ENCODE measurements around the gene MAPKAP1. TPM values are rescaled to one million over a fixed set of nuclear protein-coding genes. Genes with fewer than 3 reads are reported as not detected.

Gene MAPKAP1
- total RNA-seq, 4 donors from 2014 or later = 46.7 to 63.0 (median 57.9) TPM

- no peak for DNase-seq (ENCODE audit: low spot score in 2 of 2)
- TF ChIP-seq POLR2A (IDR thresholded peaks at IDR 0.05) = no peak
- TF ChIP-seq, protein P1, sequence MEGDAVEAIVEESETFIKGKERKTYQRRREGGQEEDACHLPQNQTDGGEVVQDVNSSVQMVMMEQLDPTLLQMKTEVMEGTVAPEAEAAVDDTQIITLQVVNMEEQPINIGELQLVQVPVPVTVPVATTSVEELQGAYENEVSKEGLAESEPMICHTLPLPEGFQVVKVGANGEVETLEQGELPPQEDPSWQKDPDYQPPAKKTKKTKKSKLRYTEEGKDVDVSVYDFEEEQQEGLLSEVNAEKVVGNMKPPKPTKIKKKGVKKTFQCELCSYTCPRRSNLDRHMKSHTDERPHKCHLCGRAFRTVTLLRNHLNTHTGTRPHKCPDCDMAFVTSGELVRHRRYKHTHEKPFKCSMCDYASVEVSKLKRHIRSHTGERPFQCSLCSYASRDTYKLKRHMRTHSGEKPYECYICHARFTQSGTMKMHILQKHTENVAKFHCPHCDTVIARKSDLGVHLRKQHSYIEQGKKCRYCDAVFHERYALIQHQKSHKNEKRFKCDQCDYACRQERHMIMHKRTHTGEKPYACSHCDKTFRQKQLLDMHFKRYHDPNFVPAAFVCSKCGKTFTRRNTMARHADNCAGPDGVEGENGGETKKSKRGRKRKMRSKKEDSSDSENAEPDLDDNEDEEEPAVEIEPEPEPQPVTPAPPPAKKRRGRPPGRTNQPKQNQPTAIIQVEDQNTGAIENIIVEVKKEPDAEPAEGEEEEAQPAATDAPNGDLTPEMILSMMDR (IDR thresholded peaks at IDR 0.05) = no peak
- H3K4me3 ChIP-seq (ENCODE audit: low read depth, poor library complexity, severe bottlenecking) = no peak overlapping the region
- intact Hi-C loops (cut with DNase I; ENCODE audit: low total_unique reads) = no loop called here
These were observed 177.9 kb downstream of the MAPKAP1 start for GRCh38 chr9:125529107-125529506.

DNA sequence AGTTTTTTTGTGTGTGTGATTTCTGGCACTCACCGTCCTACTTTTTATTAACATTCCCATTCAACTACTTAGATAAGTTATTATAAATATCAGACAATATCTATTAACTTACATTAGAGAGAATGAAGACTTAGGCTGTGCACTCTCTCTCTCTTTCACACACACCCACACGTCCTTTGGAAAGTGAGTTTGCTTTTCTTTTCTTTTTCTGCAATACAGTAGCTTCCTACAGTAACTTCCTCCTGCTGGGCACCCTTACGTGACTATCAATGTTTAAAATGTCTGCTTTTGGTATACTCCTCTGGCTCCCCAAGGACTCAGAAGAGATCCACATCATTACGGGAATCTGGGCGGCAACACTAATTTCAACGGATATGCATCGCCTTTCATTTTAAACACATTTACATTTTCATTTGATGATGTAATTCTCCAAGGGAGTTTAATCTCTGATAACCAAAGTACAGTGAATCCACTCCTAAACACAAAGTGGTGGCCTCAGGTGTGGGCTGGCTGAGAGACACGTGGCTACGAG, 179.5 kb downstream of the MAPKAP1 start:
- DNase-seq (ENCODE audit: low spot score in 2 of 2) = no peak
- TF ChIP-seq, protein P1 (IDR thresholded peaks at IDR 0.05) = no peak
- TF ChIP-seq POLR2A (IDR thresholded peaks at IDR 0.05) = no peak
- H3K4me3 ChIP-seq (ENCODE audit: low read depth, poor library complexity, severe bottlenecking) = no peak overlapping the region
- intact Hi-C loops (cut with DNase I; ENCODE audit: low total_unique reads) = no loop called here
- WGBS, 2 donors = 88 to 89% methylated on average over 9 of the region's 9 CpGs

DNA sequence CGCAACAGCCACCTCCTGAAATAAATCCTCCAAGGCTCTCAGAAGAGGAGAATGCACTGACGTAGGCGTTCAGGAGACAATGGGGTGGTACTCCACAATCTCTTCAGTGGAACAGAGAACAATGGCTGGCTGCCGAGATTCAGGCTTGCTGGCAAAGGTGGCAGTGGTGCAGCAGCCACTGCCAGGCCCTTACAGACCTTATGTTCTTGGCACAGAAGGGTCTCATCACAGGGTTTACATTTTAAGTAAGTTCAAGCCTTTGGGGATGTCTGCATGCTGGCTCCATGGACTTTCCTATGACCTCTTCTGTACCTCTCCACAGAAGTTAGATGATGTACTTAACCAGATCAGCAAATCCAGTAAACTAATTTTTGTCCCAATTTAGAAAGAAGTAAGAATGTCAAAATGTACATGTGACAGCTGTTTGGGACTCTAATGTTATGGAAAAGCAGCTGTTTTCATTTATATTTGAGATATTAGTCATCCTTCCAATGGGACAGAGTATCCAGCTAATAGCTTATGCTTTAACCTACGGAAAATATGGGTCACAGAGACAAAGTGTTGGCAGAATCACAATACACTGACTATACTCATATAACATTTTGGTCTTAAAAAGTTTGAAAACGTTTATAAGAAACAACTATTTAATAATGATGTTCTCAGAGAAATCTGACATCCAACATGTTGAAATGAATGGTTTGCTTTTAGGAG, 180.9 kb downstream of the MAPKAP1 start:
- no peak for DNase-seq (ENCODE audit: low spot score in 2 of 2)
- intact Hi-C loops (cut with DNase I; ENCODE audit: low total_unique reads) = no loop called here
- WGBS, 2 donors = 57 to 58% methylated on average over 6 of the region's 6 CpGs

DNA sequence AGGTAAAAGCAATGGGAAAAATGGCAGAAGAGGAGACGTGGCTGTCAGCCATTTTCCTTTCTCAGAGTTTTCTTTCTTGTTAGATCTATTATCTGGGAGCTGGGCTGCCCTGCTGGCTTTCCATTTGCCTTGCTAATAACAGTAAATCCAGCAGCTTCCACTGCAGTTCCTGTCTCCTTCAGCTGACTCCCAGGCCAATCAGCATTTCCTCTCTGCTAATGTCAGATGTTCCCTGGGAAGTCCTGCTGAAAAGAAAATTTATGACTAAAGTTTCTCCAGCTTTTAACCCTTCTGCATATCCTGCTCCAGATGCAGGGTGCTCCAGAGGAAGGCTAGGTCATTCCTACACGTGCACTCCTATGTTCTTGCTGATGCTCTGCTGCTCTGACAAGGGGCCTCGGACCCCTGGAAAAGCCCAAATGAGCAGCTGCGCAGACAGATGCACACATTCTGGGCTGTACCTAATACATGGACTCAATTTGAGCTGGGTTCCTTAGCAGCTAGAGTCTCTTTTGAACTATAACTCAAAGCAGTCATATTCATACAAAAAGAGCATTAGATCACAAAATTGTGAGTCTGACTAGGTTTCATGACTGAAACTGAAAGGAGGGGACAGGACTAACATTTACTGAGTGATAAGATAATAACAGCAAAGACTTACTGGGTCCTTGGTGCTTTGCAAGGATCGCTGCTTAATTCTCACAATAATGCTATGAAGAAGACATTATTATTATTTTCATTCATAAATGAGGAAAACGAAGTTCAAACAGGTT, 182.2 kb downstream of the MAPKAP1 start:
- TF ChIP-seq POLR2A (IDR thresholded peaks at IDR 0.05) = no peak
- H3K4me3 ChIP-seq (ENCODE audit: low read depth, poor library complexity, severe bottlenecking) = no peak overlapping the region
- 90 to 92% methylated on average over 6 of the region's 6 CpGs for WGBS, 2 donors
- intact Hi-C loops (cut with DNase I; ENCODE audit: low total_unique reads) = no loop called here
- no peak for DNase-seq (ENCODE audit: low spot score in 2 of 2)

More for the DNA sequence above, 180.9 kb downstream of the MAPKAP1 start:
- no peak for TF ChIP-seq POLR2A (IDR thresholded peaks at IDR 0.05)
- TF ChIP-seq, protein P1 (IDR thresholded peaks at IDR 0.05) = no peak
- no peak overlapping the region for H3K4me3 ChIP-seq (ENCODE audit: low read depth, poor library complexity, severe bottlenecking)

- no peak for DNase-seq (ENCODE audit: low spot score in 2 of 2)
- intact Hi-C loops (cut with DNase I; ENCODE audit: low total_unique reads) = no loop called here
- no peak overlapping the region for H3K4me3 ChIP-seq (ENCODE audit: low read depth, poor library complexity, severe bottlenecking)
- TF ChIP-seq, protein P1 (IDR thresholded peaks at IDR 0.05) = no peak
- TF ChIP-seq POLR2A (IDR thresholded peaks at IDR 0.05) = no peak
- 94 to 96% methylated on average over 3 of the region's 3 CpGs for WGBS, 2 donors
These were observed 183.3 kb downstream of the MAPKAP1 start for GRCh38 chr9:125523681-125524080.

- WGBS, 2 donors = 79 to 92% methylated on average over 5 of the region's 5 CpGs
- intact Hi-C loops (cut with DNase I; ENCODE audit: low total_unique reads) = no loop called here
- no peak for TF ChIP-seq POLR2A (IDR thresholded peaks at IDR 0.05)
- TF ChIP-seq, protein P1 (IDR thresholded peaks at IDR 0.05) = no peak
- H3K4me3 ChIP-seq (ENCODE audit: low read depth, poor library complexity, severe bottlenecking) = no peak overlapping the region
- DNase-seq (ENCODE audit: low spot score in 2 of 2) = no peak
These were observed 184.7 kb downstream of the MAPKAP1 start for GRCh38 chr9:125522328-125522725.
